ENCODE measurements around the gene EXOC3L1. TPM values are rescaled to one million over a fixed set of nuclear protein-coding genes. Genes with fewer than 3 reads are reported as not detected.
A peak's percentile ranks its signal among the peaks of the same experiment; 100 is the strongest.

The EXOC3L1 gene
- total RNA-seq, 1 donor from 2014 or later = 2.1 TPM

GRCh38 chr16:67165121-67166078, 24.5 kb downstream of the EXOC3L1 start:
- DNase-seq (ENCODE audit: low read depth) = no peak

GRCh38 chr16:67164599-67165061, 25.3 kb downstream of the EXOC3L1 start, which contains the start of gene HSF4:
TSS of gene HSF4 (plus strand) at chr16:67164745. CDS start at chr16:67164812, 67 bp downstream.
- DNase-seq (ENCODE audit: low read depth) = no peak

- DNase-seq (ENCODE audit: low read depth) = no peak
Measured at GRCh38 chr16:67163999-67164558, 25.9 kb downstream of the EXOC3L1 start.

GRCh38 chr16:67163164-67163998, 26.6 kb downstream of the EXOC3L1 start:
- DNase-seq (ENCODE audit: low read depth) = no peak

GRCh38 chr16:67162506-67163163, 27.3 kb downstream of the EXOC3L1 start:
- DNase-seq (ENCODE audit: low read depth) = no peak

GRCh38 chr16:67161595-67162058, 28.3 kb downstream of the EXOC3L1 start:
- no peak for DNase-seq (ENCODE audit: low read depth)

- peak; percentile 39 for DNase-seq (ENCODE audit: low read depth)
Measured at GRCh38 chr16:67158637-67159600, 31.0 kb downstream of the EXOC3L1 start.

- no peak for DNase-seq (ENCODE audit: low read depth)
Measured at GRCh38 chr16:67157892-67158635, 31.9 kb downstream of the EXOC3L1 start.

GRCh38 chr16:67157106-67157748, 32.7 kb downstream of the EXOC3L1 start:
- DNase-seq (ENCODE audit: low read depth) = no peak

- peak; percentile 40 for DNase-seq (ENCODE audit: low read depth)
Measured at GRCh38 chr16:67156143-67156844, 33.6 kb downstream of the EXOC3L1 start.

- peak; percentile 78 for DNase-seq (ENCODE audit: low read depth)
Measured at GRCh38 chr16:67155295-67156142, 34.4 kb downstream of the EXOC3L1 start.

GRCh38 chr16:67154578-67155294, 35.2 kb downstream of the EXOC3L1 start:
- no peak for DNase-seq (ENCODE audit: low read depth)

- no peak for DNase-seq (ENCODE audit: low read depth)
Measured at GRCh38 chr16:67151431-67152097, 38.4 kb downstream of the EXOC3L1 start.

- peak; percentile 81 for DNase-seq (ENCODE audit: low read depth)
Measured at GRCh38 chr16:67150833-67151396, 39.0 kb downstream of the EXOC3L1 start, which contains the start of gene B3GNT9. TSS of gene B3GNT9 (minus strand) at chr16:67150998. CDS start at chr16:67150485, 513 bp downstream.
